Activated CD8-positive, alpha-beta T cell treated with anti-CD3 and anti-CD28 coated beads for 36 hours (primary cell): Measurements from ENCODE around the gene ROS1. TPM values are rescaled to one million over a fixed set of nuclear protein-coding genes. Genes with fewer than 3 reads are reported as not detected.
"Not testable (repeated sequence)": the region's sequence is repeated elsewhere in the genome, so short reads cannot be mapped to it uniquely, and the experiment has no call there.

Experiments used
- ATAC-seq: fragments of 200-7000 bp; cut with Tn5 transposase; one replicate; pipeline ENCODE4 v1.10.0; 2021; ENCODE audit warnings: mild to moderate bottlenecking, moderate library complexity
- CTCF ChIA-PET: fragments of 350-600 bp; sonication (Branson Sonifier 250); formaldehyde crosslinking; loops from one replicate; lab custom pipeline; 2021; ENCODE audit warnings: antibody characterized with exemption; lab: Charles Lee
- POLR2A ChIA-PET: fragments of 350-600 bp; sonication (Branson Sonifier 250); formaldehyde crosslinking; loops from one replicate; lab custom pipeline; 2021; ENCODE audit warnings: antibody characterized with exemption; lab: Charles Lee
- DNase-seq: peaks from one replicate; pipeline ENCODE4 v3.0.0-alpha.2; 2020
- H3K27ac Mint-ChIP-seq: one replicate; pipeline ENCODE4 v1.8.0; 2021; ENCODE audit warnings: mild to moderate bottlenecking, mixed read lengths
- H3K27me3 Mint-ChIP-seq: one replicate; pipeline ENCODE4 v1.8.0; 2021; ENCODE audit warnings: mixed read lengths
- H3K36me3 Mint-ChIP-seq: one replicate; pipeline ENCODE4 v1.8.0; 2021; ENCODE audit warnings: low read depth, mixed read lengths
- H3K4me1 Mint-ChIP-seq: one replicate; pipeline ENCODE4 v1.8.0; 2021; ENCODE audit warnings: low read depth, mixed read lengths
- H3K4me3 Mint-ChIP-seq: one replicate; pipeline ENCODE4 v1.8.0; 2021; ENCODE audit warnings: mild to moderate bottlenecking, moderate library complexity, mixed read lengths
- H3K9me3 Mint-ChIP-seq: one replicate; pipeline ENCODE4 v1.8.0; 2021; ENCODE audit warnings: mixed read lengths
- intact Hi-C: fragments of 100-400 bp; cut with micrococcal nuclease; formaldehyde crosslinking; loops from one replicate; pipeline ENCODE4 v1.10.0; 2022
- total RNA-seq, 2 experiments: library from RNA; stranded (reverse); gene quantifications; one replicate each; pipeline ENCODE4 v1.2.3, GENCODE V29; 2021
- TF ChIP-seq, protein P1 (sequence below): fragments of 200-600 bp; IDR thresholded peaks from one replicate; pipeline ENCODE4 v1.8.0; 2022; ENCODE audit warnings: antibody characterized with exemption, mild to moderate bottlenecking

ROS1 gene
- total RNA-seq, 2 experiments from 2014 or later: not detected

DNA sequence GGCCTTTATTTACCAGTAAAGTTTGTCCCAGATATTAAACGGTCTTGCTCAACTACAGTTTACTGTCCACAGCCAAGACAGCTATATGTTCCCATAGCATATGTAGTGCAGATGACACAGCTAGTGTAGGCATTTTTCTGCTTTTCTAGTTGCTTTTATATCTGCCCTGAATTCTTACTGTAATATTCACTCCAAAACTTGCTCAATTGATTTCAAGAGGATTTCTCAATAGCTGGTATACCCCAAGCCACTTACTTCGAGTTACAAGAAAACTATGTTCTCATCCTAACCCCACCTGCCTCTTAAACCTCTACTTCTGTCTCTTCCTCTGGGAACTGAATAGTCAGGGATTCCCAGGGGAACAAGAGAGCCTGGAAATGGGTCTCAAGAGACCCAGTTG, 18.9 kb upstream of the ROS1 start:
- no peak for ATAC-seq
- TF ChIP-seq, protein P1, sequence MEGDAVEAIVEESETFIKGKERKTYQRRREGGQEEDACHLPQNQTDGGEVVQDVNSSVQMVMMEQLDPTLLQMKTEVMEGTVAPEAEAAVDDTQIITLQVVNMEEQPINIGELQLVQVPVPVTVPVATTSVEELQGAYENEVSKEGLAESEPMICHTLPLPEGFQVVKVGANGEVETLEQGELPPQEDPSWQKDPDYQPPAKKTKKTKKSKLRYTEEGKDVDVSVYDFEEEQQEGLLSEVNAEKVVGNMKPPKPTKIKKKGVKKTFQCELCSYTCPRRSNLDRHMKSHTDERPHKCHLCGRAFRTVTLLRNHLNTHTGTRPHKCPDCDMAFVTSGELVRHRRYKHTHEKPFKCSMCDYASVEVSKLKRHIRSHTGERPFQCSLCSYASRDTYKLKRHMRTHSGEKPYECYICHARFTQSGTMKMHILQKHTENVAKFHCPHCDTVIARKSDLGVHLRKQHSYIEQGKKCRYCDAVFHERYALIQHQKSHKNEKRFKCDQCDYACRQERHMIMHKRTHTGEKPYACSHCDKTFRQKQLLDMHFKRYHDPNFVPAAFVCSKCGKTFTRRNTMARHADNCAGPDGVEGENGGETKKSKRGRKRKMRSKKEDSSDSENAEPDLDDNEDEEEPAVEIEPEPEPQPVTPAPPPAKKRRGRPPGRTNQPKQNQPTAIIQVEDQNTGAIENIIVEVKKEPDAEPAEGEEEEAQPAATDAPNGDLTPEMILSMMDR: no peak
- POLR2A ChIA-PET: no interaction called here
- H3K36me3 Mint-ChIP-seq: no peaks in the 10 kb centered on the region
- CTCF ChIA-PET: interaction anchor here (0.8 to 1.8 kb wide), 5 partner anchors 104 to 530 kb away, joined by 3 to 8 read pairs (median 3); no protein-coding TSS in a partner anchor
- H3K4me1 Mint-ChIP-seq: no peaks in the 10 kb centered on the region
- no peak overlapping the region for H3K27ac Mint-ChIP-seq
- intact Hi-C loops: no loop called here
- no peak for DNase-seq
- H3K4me3 Mint-ChIP-seq: no peak overlapping the region
- H3K9me3 Mint-ChIP-seq: no peaks in the 10 kb centered on the region
- H3K27me3 Mint-ChIP-seq: peaks cover 32% of the 10 kb centered on the region

DNA sequence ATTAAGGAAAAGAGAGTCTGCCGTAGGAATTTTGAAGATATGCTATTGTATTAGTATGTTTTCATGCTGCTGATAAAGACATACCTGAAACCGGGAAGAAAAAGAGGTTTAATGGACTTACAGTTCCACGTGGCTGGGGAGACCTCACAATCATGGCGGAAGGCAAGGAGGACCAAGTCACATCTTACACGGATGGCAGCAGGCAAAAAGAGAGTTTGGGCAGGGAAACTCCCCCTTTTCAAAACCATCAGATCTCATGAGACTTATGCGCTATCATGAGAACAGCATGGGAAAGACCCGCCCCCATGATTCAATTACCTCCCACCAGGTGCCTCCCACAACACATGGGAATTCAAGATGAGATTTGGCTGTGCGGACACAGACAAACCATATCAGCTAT, 16.6 kb upstream of the ROS1 start:
- H3K4me3 Mint-ChIP-seq, H3K4me1 Mint-ChIP-seq, H3K36me3 Mint-ChIP-seq, H3K9me3 Mint-ChIP-seq, DNase-seq, H3K27ac Mint-ChIP-seq, POLR2A ChIA-PET, intact Hi-C loops, CTCF ChIA-PET, ATAC-seq: not testable (repeated sequence)
- peaks cover 32% of the 10 kb centered on the region for H3K27me3 Mint-ChIP-seq

DNA sequence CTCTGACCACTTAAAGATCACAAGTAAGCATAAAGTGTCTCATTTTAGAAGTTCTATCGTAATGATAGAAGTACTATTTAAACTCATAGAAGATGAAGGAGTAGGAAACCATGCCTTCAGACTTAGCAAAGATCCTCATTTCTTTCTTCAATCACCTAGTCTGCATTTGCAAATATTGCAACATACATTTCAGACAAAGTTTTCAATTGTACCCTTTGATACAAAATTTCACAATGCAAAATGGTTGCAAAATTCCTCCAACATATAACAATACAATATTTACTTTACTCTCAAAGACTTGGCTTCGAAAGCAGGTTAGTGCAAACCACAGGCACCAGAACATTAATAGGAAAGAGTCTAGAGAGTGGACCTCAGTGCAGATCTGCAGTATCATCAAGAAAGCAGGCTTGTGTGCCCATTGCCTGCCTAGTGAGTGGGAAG, 16.1 kb upstream of the ROS1 start:
- DNase-seq (no peak), ATAC-seq (no peak)
- H3K4me3 Mint-ChIP-seq: no peak overlapping the region

DNA sequence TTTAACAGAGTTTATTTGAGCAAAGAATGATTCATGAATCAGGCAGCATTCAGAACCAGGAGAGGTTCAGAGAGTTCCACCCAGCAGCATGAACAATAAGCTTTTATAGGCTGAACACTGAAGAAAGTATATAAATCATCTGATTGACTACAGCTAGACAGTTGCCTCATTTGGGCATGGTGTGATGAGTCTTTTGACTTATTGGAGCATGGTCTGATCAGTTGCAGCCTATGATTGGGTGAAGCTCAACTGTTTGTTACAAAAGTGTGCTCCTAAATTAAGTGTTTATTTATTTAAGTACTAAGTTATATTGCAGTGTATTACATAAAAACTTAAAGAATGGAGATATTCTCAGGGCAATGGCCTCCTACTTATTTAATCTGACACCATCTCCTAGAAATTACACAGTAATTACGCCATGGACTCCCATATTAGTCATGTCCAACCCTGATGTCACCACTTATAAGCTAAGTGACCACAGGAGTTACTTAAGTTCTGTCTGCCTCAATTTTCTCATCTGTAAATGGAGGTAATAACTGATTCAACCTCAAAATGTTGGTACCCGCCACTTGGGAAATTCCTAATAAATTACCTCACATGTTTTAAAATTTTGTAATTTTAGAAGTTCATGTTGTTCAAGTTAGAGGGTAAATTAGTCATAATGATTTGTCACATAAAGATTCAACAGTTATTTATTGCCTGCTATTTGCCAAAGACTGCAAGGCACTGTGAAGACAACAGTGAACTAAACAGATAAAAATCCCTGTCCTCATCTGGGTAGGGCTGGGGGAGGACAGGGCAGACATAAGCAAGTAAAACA, 15.2 kb upstream of the ROS1 start:
- CTCF ChIA-PET: interaction anchor here (1.4 kb wide), 1 partner anchor 9 kb away, joined by 3 read pairs; no protein-coding TSS in a partner anchor
- peaks cover 28% of the 10 kb centered on the region for H3K27me3 Mint-ChIP-seq
- intact Hi-C loops: no loop called here

More for the DNA sequence above, 16.1 kb upstream of the ROS1 start:
- ChIA-PET CTCF (no interaction called here), POLR2A (no interaction called here)
- no peaks in the 10 kb centered on the region for H3K4me1 Mint-ChIP-seq
- H3K27me3 Mint-ChIP-seq: peaks cover 32% of the 10 kb centered on the region
- H3K27ac Mint-ChIP-seq: no peak overlapping the region
- H3K36me3 Mint-ChIP-seq: no peaks in the 10 kb centered on the region
- TF ChIP-seq, protein P1: no peak
- intact Hi-C loops: no loop called here
- H3K9me3 Mint-ChIP-seq: no peaks in the 10 kb centered on the region

DNA sequence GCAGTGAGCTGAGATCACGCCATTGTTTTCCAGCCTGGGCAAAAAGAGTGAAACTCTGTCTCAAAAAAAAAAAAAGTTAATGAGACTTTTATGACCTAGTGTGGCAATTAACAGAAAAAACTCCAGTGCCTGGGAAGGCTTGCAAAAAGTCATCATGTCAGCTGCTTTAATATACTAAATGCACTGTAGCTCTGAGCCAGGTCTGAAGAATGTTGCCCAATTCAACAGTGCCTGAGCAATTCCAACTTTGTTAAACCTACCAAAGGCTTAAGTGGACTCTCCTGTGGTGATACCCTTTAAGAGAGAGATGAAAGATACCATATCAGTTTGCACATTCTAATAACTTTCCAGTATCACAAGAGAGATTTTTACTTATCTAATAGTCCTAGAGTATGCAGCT, 6.5 kb upstream of the ROS1 start:
- ChIA-PET CTCF (no interaction called here), POLR2A (no interaction called here)
- no peaks in the 10 kb centered on the region for H3K36me3 Mint-ChIP-seq
- no peak for DNase-seq
- no peak for ATAC-seq
- TF ChIP-seq, protein P1: no peak
- H3K27me3 Mint-ChIP-seq: peaks cover 25% of the 10 kb centered on the region
- H3K9me3 Mint-ChIP-seq: no peaks in the 10 kb centered on the region
- no peak overlapping the region for H3K4me3 Mint-ChIP-seq
- intact Hi-C loops: no loop called here
- no peak overlapping the region for H3K27ac Mint-ChIP-seq
- H3K4me1 Mint-ChIP-seq: no peaks in the 10 kb centered on the region

More for the DNA sequence above, 15.2 kb upstream of the ROS1 start:
- no peaks in the 10 kb centered on the region for H3K4me1 Mint-ChIP-seq
- H3K9me3 Mint-ChIP-seq: no peaks in the 10 kb centered on the region
- ATAC-seq (no peak), DNase-seq (no peak)
- no peak overlapping the region for H3K4me3 Mint-ChIP-seq
- H3K27ac Mint-ChIP-seq: no peak overlapping the region
- H3K36me3 Mint-ChIP-seq: no peaks in the 10 kb centered on the region
- TF ChIP-seq, protein P1: no peak
- POLR2A ChIA-PET: no interaction called here
